HepG2 (cell line): ENCODE data around the gene ZFAND3. TPM values are rescaled to one million over a fixed set of nuclear protein-coding genes. Genes with fewer than 3 reads are reported as not detected.

Experiments used
- ADNP ChIP-seq: sonication (generic); formaldehyde crosslinking; IDR thresholded peaks from 2 replicates; pipeline ENCODE4 v1.4.0; 2020; ENCODE audit warnings: missing genetic modification reagents
- BHLHE40 ChIP-seq: IDR thresholded peaks from 2 replicates; pipeline ENCODE4 v1.6.1; 2011; ENCODE audit warnings: low read length, improper control_type of control experiment
- BRD4 ChIP-seq: sonication (generic); formaldehyde crosslinking; IDR thresholded peaks from 2 replicates; pipeline ENCODE4 v1.4.0; 2020; ENCODE audit warnings: missing genetic modification reagents
- HMG20B ChIP-seq: conservative IDR thresholded peaks from 2 replicates; pipeline ENCODE4 v1.6.1; 2016; ENCODE audit warnings: missing genetic modification reagents, missing compliant biosample characterization
- MIER3 ChIP-seq: IDR thresholded peaks from 2 replicates; pipeline ENCODE4 v1.6.1; 2016; ENCODE audit warnings: missing compliant biosample characterization, borderline replicate concordance
- PAWR ChIP-seq: sonication (generic); formaldehyde crosslinking; IDR thresholded peaks from 2 replicates; pipeline ENCODE4 v1.4.0; 2020; ENCODE audit warnings: missing genetic modification reagents, mild to moderate bottlenecking, borderline replicate concordance
- ZBTB1 ChIP-seq: sonication (generic); formaldehyde crosslinking; IDR thresholded peaks from 2 replicates; pipeline ENCODE4 v1.4.0; 2020; ENCODE audit warnings: missing genetic modification reagents, borderline replicate concordance
- polyA plus RNA-seq, 8 experiments: library from polyadenylated mRNA; depleted of rRNA in 3 of 8; stranded (reverse) in 7 of 8; unstranded in 1 of 8; fragments of >200 nt; fragmentation: Illumina TruSeq in 4 of 8; extraction: Trizol in 4 of 8; gene quantifications; 2 replicates each; pipeline versions ENCODE4 v1.2.1 to v1.2.3, GENCODE V29; 2011 to 2016; ENCODE audit warnings: low read depth in 4 of 8, missing spikeins in 1 of 8, mixed read lengths in 1 of 8; ENCODE audit not compliant: insufficient read depth in 1 of 8
- total RNA-seq, 5 experiments: library from RNA; depleted of rRNA; stranded (reverse); fragments of >200 nt; fragmentation: Illumina TruSeq; extraction: Trizol; gene quantifications; 2 replicates each; pipeline ENCODE4 v1.2.3, GENCODE V29; 2016; ENCODE audit warnings: low read depth in 1 of 5
- TF ChIP-seq, protein P1 (sequence below): sonication (generic); formaldehyde crosslinking; IDR thresholded peaks from 2 replicates; pipeline ENCODE4 v1.5.0; 2020; ENCODE audit warnings: mild to moderate bottlenecking, missing genetic modification reagents, borderline replicate concordance
- TF ChIP-seq, protein P2 (sequence below): sonication (generic); formaldehyde crosslinking; IDR thresholded peaks from 2 replicates; pipeline ENCODE4 v1.4.0; 2020; ENCODE audit warnings: missing genetic modification reagents, borderline replicate concordance
- TF ChIP-seq, protein P3 (sequence below): sonication (generic); formaldehyde crosslinking; IDR thresholded peaks from 2 replicates; pipeline ENCODE4 v1.5.1; 2020; ENCODE audit warnings: missing genetic modification reagents, mild to moderate bottlenecking, borderline replicate concordance

Gene ZFAND3
- total and polyA plus RNA-seq, 2 of the 13 experiments (the other 11 are each of a cell fraction or from before 2014, with no cell fraction given): 16.4 to 17.1 TPM

DNA sequence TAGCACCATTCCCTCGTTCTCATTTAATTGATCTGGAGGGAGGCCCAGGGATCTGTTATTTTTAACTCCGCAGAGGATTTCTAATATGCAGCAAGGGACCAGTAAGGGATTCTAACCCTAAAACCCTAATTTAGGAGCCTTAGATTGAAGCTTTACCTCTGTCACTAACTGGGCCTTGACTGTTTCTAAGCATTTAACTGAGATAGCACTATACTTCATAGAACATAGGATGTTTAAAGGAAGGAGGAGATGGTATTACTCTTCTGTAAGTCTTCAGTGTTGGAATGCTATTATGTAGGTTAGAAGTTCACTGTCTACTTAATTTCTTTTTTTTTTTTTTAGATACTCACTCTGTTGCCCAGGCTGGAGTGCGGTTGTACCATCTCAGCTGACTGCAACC, 242.5 kb downstream of the ZFAND3 start (continued):
- TF ChIP-seq, protein P1, sequence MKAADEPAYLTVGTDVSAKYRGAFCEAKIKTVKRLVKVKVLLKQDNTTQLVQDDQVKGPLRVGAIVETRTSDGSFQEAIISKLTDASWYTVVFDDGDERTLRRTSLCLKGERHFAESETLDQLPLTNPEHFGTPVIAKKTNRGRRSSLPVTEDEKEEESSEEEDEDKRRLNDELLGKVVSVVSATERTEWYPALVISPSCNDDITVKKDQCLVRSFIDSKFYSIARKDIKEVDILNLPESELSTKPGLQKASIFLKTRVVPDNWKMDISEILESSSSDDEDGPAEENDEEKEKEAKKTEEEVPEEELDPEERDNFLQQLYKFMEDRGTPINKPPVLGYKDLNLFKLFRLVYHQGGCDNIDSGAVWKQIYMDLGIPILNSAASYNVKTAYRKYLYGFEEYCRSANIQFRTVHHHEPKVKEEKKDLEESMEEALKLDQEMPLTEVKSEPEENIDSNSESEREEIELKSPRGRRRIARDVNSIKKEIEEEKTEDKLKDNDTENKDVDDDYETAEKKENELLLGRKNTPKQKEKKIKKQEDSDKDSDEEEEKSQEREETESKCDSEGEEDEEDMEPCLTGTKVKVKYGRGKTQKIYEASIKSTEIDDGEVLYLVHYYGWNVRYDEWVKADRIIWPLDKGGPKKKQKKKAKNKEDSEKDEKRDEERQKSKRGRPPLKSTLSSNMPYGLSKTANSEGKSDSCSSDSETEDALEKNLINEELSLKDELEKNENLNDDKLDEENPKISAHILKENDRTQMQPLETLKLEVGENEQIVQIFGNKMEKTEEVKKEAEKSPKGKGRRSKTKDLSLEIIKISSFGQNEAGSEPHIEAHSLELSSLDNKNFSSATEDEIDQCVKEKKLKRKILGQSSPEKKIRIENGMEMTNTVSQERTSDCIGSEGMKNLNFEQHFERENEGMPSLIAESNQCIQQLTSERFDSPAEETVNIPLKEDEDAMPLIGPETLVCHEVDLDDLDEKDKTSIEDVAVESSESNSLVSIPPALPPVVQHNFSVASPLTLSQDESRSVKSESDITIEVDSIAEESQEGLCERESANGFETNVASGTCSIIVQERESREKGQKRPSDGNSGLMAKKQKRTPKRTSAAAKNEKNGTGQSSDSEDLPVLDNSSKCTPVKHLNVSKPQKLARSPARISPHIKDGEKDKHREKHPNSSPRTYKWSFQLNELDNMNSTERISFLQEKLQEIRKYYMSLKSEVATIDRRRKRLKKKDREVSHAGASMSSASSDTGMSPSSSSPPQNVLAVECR (CRISPR knock-in tag): no peak
- TF ChIP-seq BHLHE40 (no peak), HMG20B (CRISPR knock-in tag) (no peak), ZBTB1 (CRISPR knock-in tag) (no peak), MIER3 (CRISPR knock-in tag) (no peak), BRD4 (CRISPR knock-in tag) (no peak), ADNP (CRISPR knock-in tag) (no peak), PAWR (CRISPR knock-in tag) (no peak)
- TF ChIP-seq, protein P2, sequence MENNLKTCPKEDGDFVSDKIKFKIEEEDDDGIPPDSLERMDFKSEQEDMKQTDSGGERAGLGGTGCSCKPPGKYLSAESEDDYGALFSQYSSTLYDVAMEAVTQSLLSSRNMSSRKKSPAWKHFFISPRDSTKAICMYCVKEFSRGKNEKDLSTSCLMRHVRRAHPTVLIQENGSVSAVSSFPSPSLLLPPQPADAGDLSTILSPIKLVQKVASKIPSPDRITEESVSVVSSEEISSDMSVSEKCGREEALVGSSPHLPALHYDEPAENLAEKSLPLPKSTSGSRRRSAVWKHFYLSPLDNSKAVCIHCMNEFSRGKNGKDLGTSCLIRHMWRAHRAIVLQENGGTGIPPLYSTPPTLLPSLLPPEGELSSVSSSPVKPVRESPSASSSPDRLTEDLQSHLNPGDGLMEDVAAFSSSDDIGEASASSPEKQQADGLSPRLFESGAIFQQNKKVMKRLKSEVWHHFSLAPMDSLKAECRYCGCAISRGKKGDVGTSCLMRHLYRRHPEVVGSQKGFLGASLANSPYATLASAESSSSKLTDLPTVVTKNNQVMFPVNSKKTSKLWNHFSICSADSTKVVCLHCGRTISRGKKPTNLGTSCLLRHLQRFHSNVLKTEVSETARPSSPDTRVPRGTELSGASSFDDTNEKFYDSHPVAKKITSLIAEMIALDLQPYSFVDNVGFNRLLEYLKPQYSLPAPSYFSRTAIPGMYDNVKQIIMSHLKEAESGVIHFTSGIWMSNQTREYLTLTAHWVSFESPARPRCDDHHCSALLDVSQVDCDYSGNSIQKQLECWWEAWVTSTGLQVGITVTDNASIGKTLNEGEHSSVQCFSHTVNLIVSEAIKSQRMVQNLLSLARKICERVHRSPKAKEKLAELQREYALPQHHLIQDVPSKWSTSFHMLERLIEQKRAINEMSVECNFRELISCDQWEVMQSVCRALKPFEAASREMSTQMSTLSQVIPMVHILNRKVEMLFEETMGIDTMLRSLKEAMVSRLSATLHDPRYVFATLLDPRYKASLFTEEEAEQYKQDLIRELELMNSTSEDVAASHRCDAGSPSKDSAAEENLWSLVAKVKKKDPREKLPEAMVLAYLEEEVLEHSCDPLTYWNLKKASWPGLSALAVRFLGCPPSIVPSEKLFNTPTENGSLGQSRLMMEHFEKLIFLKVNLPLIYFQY (CRISPR knock-in tag): no peak
- TF ChIP-seq, protein P3, sequence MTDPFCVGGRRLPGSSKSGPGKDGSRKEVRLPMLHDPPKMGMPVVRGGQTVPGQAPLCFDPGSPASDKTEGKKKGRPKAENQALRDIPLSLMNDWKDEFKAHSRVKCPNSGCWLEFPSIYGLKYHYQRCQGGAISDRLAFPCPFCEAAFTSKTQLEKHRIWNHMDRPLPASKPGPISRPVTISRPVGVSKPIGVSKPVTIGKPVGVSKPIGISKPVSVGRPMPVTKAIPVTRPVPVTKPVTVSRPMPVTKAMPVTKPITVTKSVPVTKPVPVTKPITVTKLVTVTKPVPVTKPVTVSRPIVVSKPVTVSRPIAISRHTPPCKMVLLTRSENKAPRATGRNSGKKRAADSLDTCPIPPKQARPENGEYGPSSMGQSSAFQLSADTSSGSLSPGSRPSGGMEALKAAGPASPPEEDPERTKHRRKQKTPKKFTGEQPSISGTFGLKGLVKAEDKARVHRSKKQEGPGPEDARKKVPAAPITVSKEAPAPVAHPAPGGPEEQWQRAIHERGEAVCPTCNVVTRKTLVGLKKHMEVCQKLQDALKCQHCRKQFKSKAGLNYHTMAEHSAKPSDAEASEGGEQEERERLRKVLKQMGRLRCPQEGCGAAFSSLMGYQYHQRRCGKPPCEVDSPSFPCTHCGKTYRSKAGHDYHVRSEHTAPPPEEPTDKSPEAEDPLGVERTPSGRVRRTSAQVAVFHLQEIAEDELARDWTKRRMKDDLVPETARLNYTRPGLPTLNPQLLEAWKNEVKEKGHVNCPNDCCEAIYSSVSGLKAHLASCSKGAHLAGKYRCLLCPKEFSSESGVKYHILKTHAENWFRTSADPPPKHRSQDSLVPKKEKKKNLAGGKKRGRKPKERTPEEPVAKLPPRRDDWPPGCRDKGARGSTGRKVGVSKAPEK (CRISPR knock-in tag): no peak
